PC-3 (cell line): Measurements from ENCODE around the gene ERBB4.

Experiments
- EZH2 ChIP-seq: fragments of 300-600 bp; sonication (generic); IDR thresholded peaks from one replicate; pipeline ENCODE4 v1.6.1; 2017; ENCODE audit warnings: antibody characterized with exemption, mild to moderate bottlenecking, low read length; ENCODE audit not compliant: unreplicated experiment
- EZH2phosphoT487 ChIP-seq: fragments of 300-600 bp; sonication (generic); IDR thresholded peaks from 2 replicates; pipeline ENCODE4 v1.6.1; 2018; ENCODE audit warnings: mild to moderate bottlenecking, antibody characterized with exemption, low read length, borderline replicate concordance
- TF ChIP-seq, protein P1 (sequence below): fragments of 300-600 bp; sonication (generic); conservative IDR thresholded peaks from 2 replicates; pipeline ENCODE4 v1.5.1; 2017; ENCODE audit warnings: antibody characterized with exemption, low read depth, mild to moderate bottlenecking, low read length

DNA sequence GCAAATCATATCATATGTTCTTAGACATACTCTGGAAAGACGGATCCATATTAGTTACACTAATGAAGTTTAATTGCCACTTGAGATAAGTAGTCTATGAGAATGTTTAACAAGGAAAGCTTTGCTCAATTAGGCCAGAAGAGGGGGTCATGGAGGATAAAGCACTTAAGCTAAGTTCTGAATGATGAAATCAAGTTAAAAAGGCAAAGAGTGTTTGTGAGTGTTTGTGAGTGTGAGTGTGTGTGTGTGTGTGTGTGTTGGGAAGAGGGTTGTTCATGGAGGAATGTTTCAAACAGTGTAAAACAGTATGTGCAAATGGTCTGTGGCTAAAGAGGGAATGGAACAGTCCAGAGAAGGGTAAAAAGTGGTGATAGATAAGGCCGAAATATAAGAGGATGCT is 360.9 kb downstream of the ERBB4 start:
- TF ChIP-seq EZH2phosphoT487, result no peak
- TF ChIP-seq, protein P1, sequence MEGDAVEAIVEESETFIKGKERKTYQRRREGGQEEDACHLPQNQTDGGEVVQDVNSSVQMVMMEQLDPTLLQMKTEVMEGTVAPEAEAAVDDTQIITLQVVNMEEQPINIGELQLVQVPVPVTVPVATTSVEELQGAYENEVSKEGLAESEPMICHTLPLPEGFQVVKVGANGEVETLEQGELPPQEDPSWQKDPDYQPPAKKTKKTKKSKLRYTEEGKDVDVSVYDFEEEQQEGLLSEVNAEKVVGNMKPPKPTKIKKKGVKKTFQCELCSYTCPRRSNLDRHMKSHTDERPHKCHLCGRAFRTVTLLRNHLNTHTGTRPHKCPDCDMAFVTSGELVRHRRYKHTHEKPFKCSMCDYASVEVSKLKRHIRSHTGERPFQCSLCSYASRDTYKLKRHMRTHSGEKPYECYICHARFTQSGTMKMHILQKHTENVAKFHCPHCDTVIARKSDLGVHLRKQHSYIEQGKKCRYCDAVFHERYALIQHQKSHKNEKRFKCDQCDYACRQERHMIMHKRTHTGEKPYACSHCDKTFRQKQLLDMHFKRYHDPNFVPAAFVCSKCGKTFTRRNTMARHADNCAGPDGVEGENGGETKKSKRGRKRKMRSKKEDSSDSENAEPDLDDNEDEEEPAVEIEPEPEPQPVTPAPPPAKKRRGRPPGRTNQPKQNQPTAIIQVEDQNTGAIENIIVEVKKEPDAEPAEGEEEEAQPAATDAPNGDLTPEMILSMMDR, result peak; percentile 45
- no peak for TF ChIP-seq EZH2
